GM12878 (cell line): Measurements from ENCODE around the gene CFAP90. TPM values are rescaled to one million over a fixed set of nuclear protein-coding genes. Genes with fewer than 3 reads are reported as not detected.
A peak's percentile ranks its signal among the peaks of the same experiment; 100 is the strongest.

Source experiments
- ATAC-seq: fragments of 200-7000 bp; cut with Tn5 transposase; 3 replicates; pipeline ENCODE4 v1.9.1; 2020; ENCODE audit warnings: mild to moderate bottlenecking, moderate library complexity
- BruUV-seq: library from RNA; stranded (reverse); fragments of 400-500 nt; replicated peaks from 2 replicates; lab custom pipeline; 2021; lab: Mats Ljungman, UMichigan
- CTCF ChIA-PET: fragments of 300-600 bp; sonication (Branson Sonifier 250); formaldehyde crosslinking; extraction: SDS; loops from one replicate; lab custom pipeline; 2021; ENCODE audit warnings: inconsistent platforms; lab: Yijun Ruan, JAX
- POLR2A ChIA-PET: fragments of 350-600 bp; formaldehyde crosslinking; extraction: SDS; loops from one replicate; lab custom pipeline; 2021; ENCODE audit warnings: inconsistent platforms; lab: Charles Lee
- RAD21 ChIA-PET: fragments of 300-600 bp; sonication (Branson Sonifier 250); formaldehyde crosslinking; loops from one replicate; lab custom pipeline; 2023; ENCODE audit warnings: antibody characterized with exemption; ENCODE audit not compliant: unreplicated experiment; lab: Charles Lee
- SMC1A ChIA-PET: fragments of 300-600 bp; sonication (Branson Sonifier 250); formaldehyde crosslinking; loops from one replicate; lab custom pipeline; 2023; ENCODE audit not compliant: unreplicated experiment, uncharacterized antibody; lab: Charles Lee
- DNase-seq: peaks from one replicate; pipeline ENCODE4 v3.0.0-alpha.2; 2011; ENCODE audit warnings: low read depth, low spot score
- FAIRE-seq: peaks from 3 replicates; lab custom pipeline; 2011; peaks lifted over from hg19 to GRCh38; lab: Jason Lieb, UNC
- H2AFZ ChIP-seq: 2 replicates; pipeline ENCODE4 v1.6.0; 2011; ENCODE audit warnings: low read depth, low read length, control low read depth; ENCODE audit not compliant: control insufficient read depth
- H3K27ac ChIP-seq: 2 replicates; pipeline ENCODE4 v1.5.1; 2011; ENCODE audit warnings: control low read depth; ENCODE audit not compliant: control insufficient read depth, insufficient read depth
- H3K27me3 ChIP-seq, 2 experiments: replicated peaks in 1 of 2; 2 replicates each; pipeline versions ENCODE4 v1.6.0 to v1.6.1; 2011; ENCODE audit warnings: low read length in 1 of 2; ENCODE audit not compliant: control insufficient read depth in 2 of 2, insufficient read depth in 2 of 2
- H3K36me3 ChIP-seq, 2 experiments: 2 replicates each; pipeline ENCODE4 v1.5.1; 2011; ENCODE audit warnings: low read length in 1 of 2; ENCODE audit not compliant: control insufficient read depth in 2 of 2, insufficient read depth in 2 of 2
- H3K4me1 ChIP-seq: 2 replicates; pipeline ENCODE4 v1.6.1; 2011; ENCODE audit warnings: mild to moderate bottlenecking, low read length, moderate library complexity, mixed read lengths; ENCODE audit not compliant: control insufficient read depth, insufficient read depth
- H3K4me2 ChIP-seq: 2 replicates; pipeline ENCODE4 v1.6.0; 2011; ENCODE audit warnings: control low read depth; ENCODE audit not compliant: control insufficient read depth, insufficient read depth
- H3K4me3 ChIP-seq: fragments of 200-600 bp; sonication (generic); 2 replicates; pipeline ENCODE4 v1.5.1; 2016
- H3K79me2 ChIP-seq: 2 replicates; pipeline ENCODE4 v1.6.0; 2011; ENCODE audit warnings: low read length; ENCODE audit not compliant: control insufficient read depth, insufficient read depth
- H3K9ac ChIP-seq: 2 replicates; pipeline ENCODE4 v1.8.0; 2011; ENCODE audit warnings: low read length, control low read depth, mixed read lengths; ENCODE audit not compliant: control insufficient read depth, insufficient read depth
- H3K9me3 ChIP-seq: replicated peaks from 3 replicates; pipeline ENCODE4 v1.5.1; 2011; ENCODE audit warnings: mild to moderate bottlenecking, low read length; ENCODE audit not compliant: control insufficient read depth, insufficient read depth
- H4K20me1 ChIP-seq: 2 replicates; pipeline ENCODE4 v1.6.0; 2011; ENCODE audit not compliant: control insufficient read depth, insufficient read depth
- BMI1 ChIP-seq: fragments of 450-650 bp; IDR thresholded peaks from 2 replicates; pipeline ENCODE4 v1.6.1; 2016; ENCODE audit warnings: mild to moderate bottlenecking, moderate library complexity, borderline replicate concordance
- EED ChIP-seq: sonication (generic); IDR thresholded peaks from 2 replicates; pipeline ENCODE4 v1.6.1; 2016; ENCODE audit warnings: antibody characterized with exemption, low read depth
- ETV6 ChIP-seq, 2 experiments: fragments of 450-650 bp in 1 of 2; IDR thresholded peaks in 1 of 2; conservative IDR thresholded peaks in 1 of 2; 2 replicates each; pipeline ENCODE4 v1.6.1; 2014; ENCODE audit warnings: antibody characterized with exemption in 1 of 2, borderline replicate concordance in 1 of 2, low read depth in 1 of 2, mild to moderate bottlenecking in 1 of 2, moderate library complexity in 1 of 2
- JUNB ChIP-seq: IDR thresholded peaks from 2 replicates; pipeline ENCODE4 v1.6.1; 2016; ENCODE audit warnings: antibody characterized with exemption, mild to moderate bottlenecking
- POLR2AphosphoS5 ChIP-seq: IDR thresholded peaks from 2 replicates; pipeline ENCODE4 v1.6.1; 2011; ENCODE audit warnings: mild to moderate bottlenecking, low read length, inconsistent platforms
- SMAD1 ChIP-seq: fragments of 450-650 bp; IDR thresholded peaks from 2 replicates; pipeline ENCODE4 v1.6.1; 2018; ENCODE audit warnings: mild to moderate bottlenecking, low read depth; ENCODE audit not compliant: partially characterized antibody
- ZZZ3 ChIP-seq: IDR thresholded peaks from 2 replicates; pipeline ENCODE4 v1.6.1; 2011; ENCODE audit warnings: low read depth; ENCODE audit not compliant: control insufficient read depth, insufficient read length
- WGBS: methylation state at CpG from one replicate; pipeline ENCODE4 v1.1.6; 2016; ENCODE audit warnings: low lambda C conversion rate; ENCODE audit not compliant: insufficient replicate concordance, insufficient coverage; ENCODE audit errors: missing lambda C conversion rate; 5-methylcytosine and 5-hydroxymethylcytosine counted together
- in situ Hi-C: fragments of 300-500 bp; cut with MboI; formaldehyde crosslinking; loops from 9 replicates; pipeline ENCODE4 v1.14.3; 2018; ENCODE audit warnings: mixed read lengths
- intact Hi-C: fragments of 100-400 bp; cut with micrococcal nuclease; formaldehyde crosslinking; loops from one replicate; pipeline ENCODE4 v1.14.2; 2022; ENCODE audit not compliant: unreplicated experiment
- polyA plus RNA-seq, 11 experiments: library from polyadenylated mRNA; depleted of rRNA in 4 of 11; unstranded in 6 of 11; stranded (reverse) in 5 of 11; fragments of >200 nt; fragmentation: Nextera tagmentation in 4 of 11; fragmentation: Illumina TruSeq in 1 of 11; extraction: Ambion mirVana in 4 of 11; extraction: Trizol in 1 of 11; gene quantifications; 1 replicate in 1 of 11; 2 replicates in 10 of 11; pipeline versions ENCODE4 v1.2.1 to v1.2.3, GENCODE V29; 2011 to 2016; ENCODE audit warnings: inconsistent platforms in 2 of 11, missing spikeins in 2 of 11, low read depth in 1 of 11
- total RNA-seq, 4 experiments: library from RNA; depleted of rRNA in 3 of 4; stranded (reverse); fragments of >200 nt in 3 of 4; fragmentation: Illumina TruSeq in 1 of 4; extraction: Trizol in 1 of 4; gene quantifications; 2 replicates each; pipeline versions ENCODE4 v1.2.1 to v1.2.3, GENCODE V29; 2013 to 2021
- TF ChIP-seq, protein P1 (sequence below): IDR thresholded peaks from 2 replicates; pipeline ENCODE4 v1.6.1; 2011; ENCODE audit warnings: borderline replicate concordance, low read depth, mild to moderate bottlenecking, moderate library complexity, low read length; ENCODE audit not compliant: insufficient read depth, poor library complexity, severe bottlenecking

CFAP90 gene
- total and polyA plus RNA-seq, 10 of the 15 experiments (the other 5 are each of a cell fraction or from before 2014, with no cell fraction given) = not detected

DNA sequence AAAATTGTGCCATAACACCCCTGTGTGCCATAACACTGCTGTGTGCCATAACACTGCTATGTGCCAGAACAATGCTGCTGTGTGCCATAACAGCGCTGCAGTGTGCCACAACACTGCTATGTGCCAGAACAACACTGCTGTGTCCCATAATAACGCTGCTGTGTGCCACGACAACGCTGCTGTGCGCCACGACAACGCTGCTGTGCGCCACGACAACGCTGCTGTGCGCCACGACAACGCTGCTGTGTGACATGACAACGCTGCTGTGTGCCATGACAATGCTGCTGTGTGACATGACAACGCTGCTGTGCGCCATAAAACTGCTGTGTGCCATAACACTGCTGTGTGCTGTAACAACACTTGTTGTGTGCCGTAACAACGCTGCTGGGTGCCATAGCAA lies 25.9 kb downstream of the CFAP90 start:
- ChIA-PET SMC1A (no interaction called here), CTCF (no interaction called here), RAD21 (no interaction called here), POLR2A (no interaction called here)
- no peaks in the 10 kb centered on the region for H3K9me3 ChIP-seq
- H3K27ac ChIP-seq = no peak overlapping the region
- H4K20me1 ChIP-seq = no peaks in the 10 kb centered on the region
- no peaks in the 10 kb centered on the region for H3K36me3 ChIP-seq
- no peak overlapping the region for H3K4me3 ChIP-seq
- TF ChIP-seq POLR2AphosphoS5 (no peak), BMI1 (no peak), SMAD1 (no peak), ZZZ3 (no peak), JUNB (no peak), EED (no peak), ETV6 (conservative IDR thresholded peaks at IDR 0.05 in 1 of 2, IDR thresholded peaks at IDR 0.05 in 1 of 2; ENCODE audit: borderline replicate concordance in 1 of 2, low read depth in 1 of 2) (no peak)
- TF ChIP-seq, protein P1, sequence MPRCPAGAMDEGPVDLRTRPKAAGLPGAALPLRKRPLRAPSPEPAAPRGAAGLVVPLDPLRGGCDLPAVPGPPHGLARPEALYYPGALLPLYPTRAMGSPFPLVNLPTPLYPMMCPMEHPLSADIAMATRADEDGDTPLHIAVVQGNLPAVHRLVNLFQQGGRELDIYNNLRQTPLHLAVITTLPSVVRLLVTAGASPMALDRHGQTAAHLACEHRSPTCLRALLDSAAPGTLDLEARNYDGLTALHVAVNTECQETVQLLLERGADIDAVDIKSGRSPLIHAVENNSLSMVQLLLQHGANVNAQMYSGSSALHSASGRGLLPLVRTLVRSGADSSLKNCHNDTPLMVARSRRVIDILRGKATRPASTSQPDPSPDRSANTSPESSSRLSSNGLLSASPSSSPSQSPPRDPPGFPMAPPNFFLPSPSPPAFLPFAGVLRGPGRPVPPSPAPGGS = peak; percentile 61
- ATAC-seq = no peak
- no peak for FAIRE-seq
- H3K27me3 ChIP-seq = peaks cover 0 to 1% of the 10 kb centered on the region in 2 experiments; a peak in 2 of 4 replicates
- no peaks in the 10 kb centered on the region for H3K79me2 ChIP-seq
- in situ Hi-C loops (no loop called here), intact Hi-C loops (no loop called here)
- WGBS = 38% methylated on average over 18 of the region's 18 CpGs
- DNase-seq = no peak
- H3K9ac ChIP-seq = no peak overlapping the region
- no peak overlapping the region for H2AFZ ChIP-seq
- no peaks in the 10 kb centered on the region for H3K4me1 ChIP-seq
- H3K4me2 ChIP-seq = no peak overlapping the region
- BruUV-seq = no TSS peak
